H9 (cell line): ENCODE data around the gene MIGA2. TPM values are rescaled to one million over a fixed set of nuclear protein-coding genes. Genes with fewer than 3 reads are reported as not detected.
A peak's percentile ranks its signal among the peaks of the same experiment; 100 is the strongest.

Experiments
- DNase-seq: peaks from one replicate; pipeline ENCODE4 v3.0.0-alpha.2; 2017
- H2AFZ ChIP-seq: one replicate; pipeline ENCODE4 v1.6.1; 2013; ENCODE audit warnings: mild to moderate bottlenecking, low read length, control low read depth, moderate library complexity
- H2AK5ac ChIP-seq: 2 replicates; pipeline ENCODE4 v1.6.1; 2013; ENCODE audit warnings: low read length, control low read depth, mixed read lengths; ENCODE audit not compliant: insufficient read length
- H2BK120ac ChIP-seq: one replicate; pipeline ENCODE4 v1.6.1; 2013; ENCODE audit warnings: low read depth, mild to moderate bottlenecking, low read length, control low read depth, inconsistent platforms; ENCODE audit not compliant: poor library complexity, severe bottlenecking
- H2BK12ac ChIP-seq: 2 replicates; pipeline ENCODE4 v1.6.1; 2013; ENCODE audit warnings: low read length, control low read depth, mixed read lengths, low read depth; ENCODE audit not compliant: insufficient read length
- H2BK15ac ChIP-seq: 2 replicates; pipeline ENCODE4 v1.6.1; 2013; ENCODE audit warnings: low read depth, low read length, control low read depth
- H2BK20ac ChIP-seq: one replicate; pipeline ENCODE4 v1.6.1; 2013; ENCODE audit warnings: low read depth, mild to moderate bottlenecking, low read length, control low read depth, inconsistent platforms; ENCODE audit not compliant: poor library complexity, severe bottlenecking
- H2BK5ac ChIP-seq: 2 replicates; pipeline ENCODE4 v1.6.1; 2013; ENCODE audit warnings: low read length, control low read depth, mixed read lengths; ENCODE audit not compliant: insufficient read length
- H3K14ac ChIP-seq: 2 replicates; pipeline ENCODE4 v1.6.1; 2013; ENCODE audit warnings: low read length, control low read depth; ENCODE audit not compliant: insufficient read depth
- H3K18ac ChIP-seq: 2 replicates; pipeline ENCODE4 v1.6.1; 2013; ENCODE audit warnings: low read depth, mild to moderate bottlenecking, mixed read lengths, low read length, control low read depth; ENCODE audit not compliant: insufficient read length
- H3K23ac ChIP-seq: 2 replicates; pipeline ENCODE4 v1.6.1; 2013; ENCODE audit warnings: low read length, control low read depth, mixed read lengths, low read depth; ENCODE audit not compliant: insufficient read length
- H3K23me2 ChIP-seq: 2 replicates; pipeline ENCODE4 v1.6.1; 2013; ENCODE audit warnings: low read depth, mild to moderate bottlenecking, mixed read lengths, low read length, control low read depth; ENCODE audit not compliant: insufficient read length, poor library complexity, severe bottlenecking
- H3K27ac ChIP-seq: 2 replicates; pipeline ENCODE4 v1.5.1; 2013; ENCODE audit warnings: low read length, control low read depth, mixed read lengths, low read depth; ENCODE audit not compliant: insufficient read length
- H3K27me3 ChIP-seq: 2 replicates; pipeline ENCODE4 v1.6.1; 2013; ENCODE audit warnings: low read length, control low read depth, inconsistent platforms; ENCODE audit not compliant: insufficient read depth
- H3K4ac ChIP-seq: 2 replicates; pipeline ENCODE4 v1.6.1; 2013; ENCODE audit warnings: low read depth, mild to moderate bottlenecking, control low read depth, inconsistent platforms, low read length, moderate library complexity
- H3K4me1 ChIP-seq: 2 replicates; pipeline ENCODE4 v1.6.1; 2013; ENCODE audit warnings: low read length, control low read depth, inconsistent platforms; ENCODE audit not compliant: insufficient read depth
- H3K4me2 ChIP-seq: 2 replicates; pipeline ENCODE4 v1.6.1; 2013; ENCODE audit warnings: low read length, control low read depth, mixed read lengths; ENCODE audit not compliant: insufficient read length, insufficient read depth
- H3K56ac ChIP-seq: 2 replicates; pipeline ENCODE4 v1.6.1; 2013; ENCODE audit warnings: low read depth, mild to moderate bottlenecking, mixed read lengths, low read length, control low read depth; ENCODE audit not compliant: insufficient read length
- H3K79me1 ChIP-seq: 2 replicates; pipeline ENCODE4 v1.6.1; 2013; ENCODE audit warnings: low read depth, mild to moderate bottlenecking, moderate library complexity, low read length, control low read depth, inconsistent platforms; ENCODE audit not compliant: insufficient read depth, poor library complexity, severe bottlenecking
- H3K79me2 ChIP-seq: 2 replicates; pipeline ENCODE4 v1.6.1; 2013; ENCODE audit warnings: low read length, control low read depth, inconsistent platforms; ENCODE audit not compliant: insufficient read depth
- H3K9ac ChIP-seq: 2 replicates; pipeline ENCODE4 v1.6.1; 2013; ENCODE audit warnings: low read length, control low read depth, mixed read lengths; ENCODE audit not compliant: insufficient read length; ENCODE audit errors: extremely low read depth
- H3K9me3 ChIP-seq: one replicate; pipeline ENCODE4 v1.6.1; 2013; ENCODE audit warnings: low read depth, low read length, inconsistent platforms; ENCODE audit not compliant: control insufficient read depth
- H3T11ph ChIP-seq: one replicate; pipeline ENCODE4 v1.6.1; 2013; ENCODE audit warnings: mild to moderate bottlenecking, low read length, control low read depth, inconsistent platforms
- H4K20me1 ChIP-seq: one replicate; pipeline ENCODE4 v1.6.1; 2013; ENCODE audit not compliant: control insufficient read depth, insufficient read length, insufficient read depth
- H4K5ac ChIP-seq: 2 replicates; pipeline ENCODE4 v1.6.1; 2013; ENCODE audit warnings: low read depth, mild to moderate bottlenecking, mixed read lengths, low read length, control low read depth; ENCODE audit not compliant: insufficient read length
- H4K8ac ChIP-seq: replicated peaks from 2 replicates; pipeline ENCODE4 v1.6.1; 2013; ENCODE audit warnings: low read length, control low read depth, mixed read lengths, low read depth; ENCODE audit not compliant: insufficient read length
- H4K91ac ChIP-seq: 2 replicates; pipeline ENCODE4 v1.6.1; 2013; ENCODE audit warnings: low read depth, mild to moderate bottlenecking, moderate library complexity, mixed read lengths, low read length, control low read depth; ENCODE audit not compliant: insufficient read length
- H3K27ac Mint-ChIP-seq, 3 experiments: 2 replicates in 2 of 3; 3 replicates in 1 of 3; pipeline ENCODE4 v1.8.0; 2020 to 2021; ENCODE audit warnings: mixed read lengths in 3 of 3, mild to moderate bottlenecking in 1 of 3, moderate library complexity in 1 of 3
- H3K27me3 Mint-ChIP-seq: 2 replicates; pipeline ENCODE4 v1.8.0; 2021; ENCODE audit warnings: low read depth, mild to moderate bottlenecking, moderate library complexity, mixed read lengths
- H3K36me3 Mint-ChIP-seq, 3 experiments: 2 replicates in 2 of 3; 3 replicates in 1 of 3; pipeline ENCODE4 v1.8.0; 2020 to 2021; ENCODE audit warnings: low read depth in 3 of 3, mixed read lengths in 3 of 3; ENCODE audit not compliant: insufficient read depth in 1 of 3
- H3K4me1 Mint-ChIP-seq, 2 experiments: 2 replicates each; pipeline ENCODE4 v1.8.0; 2020; ENCODE audit warnings: mixed read lengths in 2 of 2
- H3K4me3 Mint-ChIP-seq, 2 experiments: 2 replicates in 1 of 2; 3 replicates in 1 of 2; pipeline ENCODE4 v1.8.0; 2020 to 2021; ENCODE audit warnings: mild to moderate bottlenecking in 2 of 2, mixed read lengths in 2 of 2, moderate library complexity in 1 of 2
- H3K9me3 Mint-ChIP-seq, 2 experiments: 2 replicates in 1 of 2; 3 replicates in 1 of 2; pipeline ENCODE4 v1.8.0; 2020; ENCODE audit warnings: mild to moderate bottlenecking in 2 of 2, mixed read lengths in 2 of 2, moderate library complexity in 1 of 2
- CTCF ChIP-seq: fragments of 200-600 bp; sonication (generic); conservative IDR thresholded peaks from 3 replicates; pipeline ENCODE4 v1.8.0; 2021; ENCODE audit warnings: antibody characterized with exemption, mild to moderate bottlenecking
- WGBS: extraction: QIAGEN DNeasy Blood & Tissue Kit; methylation state at CpG from one replicate; pipeline ENCODE4 v1.1.7; 2013; ENCODE audit warnings: missing lambda C conversion rate, low lambda C conversion rate, mixed read lengths; ENCODE audit not compliant: insufficient read length; ENCODE audit errors: extremely low coverage; 5-methylcytosine and 5-hydroxymethylcytosine counted together
- total RNA-seq: library from RNA; stranded (reverse); gene quantifications from 2 replicates; pipeline ENCODE4 v1.2.1, GENCODE V29; 2021

Gene MIGA2
- total RNA-seq, 1 experiment from 2014 or later: 37.8 TPM

- WGBS: no CpG with 5 or more reads among the region's 19 CpGs
- Histone ChIP-seq H2BK5ac (no peak overlapping the region), H3K79me2 (no peaks in the 10 kb centered on the region), H4K8ac (no peak overlapping the region), H3T11ph (no peak overlapping the region), H4K91ac (no peak overlapping the region), H3K27ac (no peak overlapping the region), H3K56ac (no peak overlapping the region), H2BK15ac (no peak overlapping the region), H3K18ac (no peak overlapping the region), H3K79me1 (no peaks in the 10 kb centered on the region), H4K20me1 (no peaks in the 10 kb centered on the region), H3K23ac (no peak overlapping the region), H3K27me3 (no peaks in the 10 kb centered on the region), H3K9me3 (no peaks in the 10 kb centered on the region), H3K9ac (no peak overlapping the region), H3K4ac (no peak overlapping the region), H2BK20ac (no peak overlapping the region), H4K5ac (no peak overlapping the region), H2AFZ (no peak overlapping the region), H3K4me1 (no peaks in the 10 kb centered on the region), H3K23me2 (no peaks in the 10 kb centered on the region), H2BK12ac (no peak overlapping the region), H2BK120ac (no peak overlapping the region), H3K14ac (no peak overlapping the region), H2AK5ac (no peak overlapping the region), H3K4me2 (no peak overlapping the region)
- no peak overlapping the region; a peak in 1 of 5 replicates for H3K4me3 Mint-ChIP-seq
- H3K4me1 Mint-ChIP-seq: peaks cover 0 to 5% of the 10 kb centered on the region in 2 experiments; a peak in 1 of 4 replicates
- TF ChIP-seq CTCF: no peak
- no peaks in the 10 kb centered on the region; the same call in 1 of the 2 replicates for H3K27me3 Mint-ChIP-seq
- peaks cover 10 to 67% (median 49%) of the 10 kb centered on the region in 3 experiments; a peak in 6 of 7 replicates for H3K36me3 Mint-ChIP-seq
- H3K27ac Mint-ChIP-seq: peak overlapping the region; percentile 11 to 75 (median 66); a peak in 4 of 7 replicates
- no peaks in the 10 kb centered on the region for H3K9me3 Mint-ChIP-seq
- DNase-seq: no peak
Observed at GRCh38 chr9:129011170-129011569, 25.3 kb upstream of the MIGA2 start.
